Measurements from ENCODE around the gene CENPC. TPM values are rescaled to one million over a fixed set of nuclear protein-coding genes. Genes with fewer than 3 reads are reported as not detected.

Gene CENPC
- polyA plus RNA-seq, 2 of the 4 experiments (the other 2 are of a cell fraction), result 5.6 to 9.0 TPM

- no peak for TF ChIP-seq ELK1 (IDR thresholded peaks at IDR 0.05; ENCODE audit: low read depth, low read length)
- no peak for TF ChIP-seq SMC3 (IDR thresholded peaks at IDR 0.05)
- no peak for TF ChIP-seq POLR2AphosphoS2 (conservative IDR thresholded peaks at IDR 0.05; ENCODE audit: low read length)
- TF ChIP-seq TFCP2L1 (CRISPR knock-in tag; IDR thresholded peaks at IDR 0.05), result no peak
- no peak for TF ChIP-seq HOXA7 (CRISPR knock-in tag; IDR thresholded peaks at IDR 0.05)
Observed at GRCh38 chr4:67512501-67512900, 32.8 kb downstream of the CENPC start (continued).

GRCh38 chr4:67500373-67500772 is 44.9 kb downstream of the CENPC start:
- ChIA-PET POLR2A (no interaction called here), CTCF (no interaction called here)
- no peaks in the 10 kb centered on the region for H3K9me3 ChIP-seq
- DNase-seq (ENCODE audit: low read depth in 1 of 2, low spot score in 1 of 2) (no peak), FAIRE-seq (no peak), ATAC-seq (no peak)
- no peak for TF ChIP-seq FOSL2 (IDR thresholded peaks at IDR 0.05)
- TF ChIP-seq FOSL2 (CRISPR knock-in tag; IDR thresholded peaks at IDR 0.05), result no peak
- no peak for TF ChIP-seq KDM1A (IDR thresholded peaks at IDR 0.05; ENCODE audit: low read depth)
- TF ChIP-seq RNF2 (IDR thresholded peaks at IDR 0.05; ENCODE audit: borderline replicate concordance, low read depth), result no peak
- TF ChIP-seq HDAC2 (IDR thresholded peaks at IDR 0.05), result no peak
- no peak for TF ChIP-seq EHF (CRISPR knock-in tag; IDR thresholded peaks at IDR 0.05)
- no peak for TF ChIP-seq E2F6 (IDR thresholded peaks at IDR 0.05; ENCODE audit: borderline replicate concordance, low read depth)
- no peak for TF ChIP-seq SREBF2 (IDR thresholded peaks at IDR 0.05)
- no peak for TF ChIP-seq RAD21 (conservative IDR thresholded peaks at IDR 0.05 in 1 of 2, IDR thresholded peaks at IDR 0.05 in 1 of 2)
- no peak for TF ChIP-seq POLR2A (IDR thresholded peaks at IDR 0.05; ENCODE audit: low read length)
- TF ChIP-seq ESRRA (IDR thresholded peaks at IDR 0.05; ENCODE audit: borderline replicate concordance, low read length), result no peak
- no peak for TF ChIP-seq MAZ (IDR thresholded peaks at IDR 0.05; ENCODE audit: borderline replicate concordance, low read depth, low read length)
- TF ChIP-seq FOSB (CRISPR knock-in tag; IDR thresholded peaks at IDR 0.05), result no peak
- no peak for TF ChIP-seq NPAS2 (CRISPR knock-in tag; IDR thresholded peaks at IDR 0.05; ENCODE audit: borderline replicate concordance)
- no peak for TF ChIP-seq POLR2AphosphoS2 (conservative IDR thresholded peaks at IDR 0.05; ENCODE audit: low read length)
- no peak for TF ChIP-seq HMGXB4 (CRISPR knock-in tag; IDR thresholded peaks at IDR 0.05; ENCODE audit: borderline replicate concordance)
- TF ChIP-seq HOXB5 (CRISPR knock-in tag; IDR thresholded peaks at IDR 0.05), result no peak
- no peak for TF ChIP-seq GATA3 (IDR thresholded peaks at IDR 0.05; ENCODE audit: borderline replicate concordance)
- TF ChIP-seq ZFP36 (IDR thresholded peaks at IDR 0.05; ENCODE audit: borderline replicate concordance, partially characterized antibody), result no peak
- no peak overlapping the region for H3K4me2 ChIP-seq
- no peak overlapping the region for H3K4me3 ChIP-seq
- H3K27ac ChIP-seq, result no peak overlapping the region
- WGBS (ENCODE audit: missing lambda C conversion rate), result 94% methylated on average over 2 of the region's 2 CpGs
- H3K4me1 ChIP-seq, result no peaks in the 10 kb centered on the region

- no peak for ATAC-seq
- Histone ChIP-seq H3K4me2 (no peak overlapping the region), H3K4me3 (no peak overlapping the region), H3K9me3 (no peaks in the 10 kb centered on the region), H3K4me1 (no peaks in the 10 kb centered on the region), H3K27ac (no peak overlapping the region)
- POLR2A ChIA-PET, result no interaction called here
- no peak for DNase-seq (ENCODE audit: low read depth in 1 of 2, low spot score in 1 of 2)
- CTCF ChIA-PET, result no interaction called here
- WGBS (ENCODE audit: missing lambda C conversion rate), result 100% methylated on average over 2 of the region's 2 CpGs
- FAIRE-seq, result no peak
- no peak for TF ChIP-seq HMGXB4 (CRISPR knock-in tag; IDR thresholded peaks at IDR 0.05; ENCODE audit: borderline replicate concordance)
- TF ChIP-seq HOXB5 (CRISPR knock-in tag; IDR thresholded peaks at IDR 0.05), result no peak
- no peak for TF ChIP-seq RCOR1 (IDR thresholded peaks at IDR 0.05; ENCODE audit: low read depth, low read length)
- no peak for TF ChIP-seq ATOH8 (CRISPR knock-in tag; IDR thresholded peaks at IDR 0.05; ENCODE audit: low read depth)
- no peak for TF ChIP-seq ZSCAN20 (CRISPR knock-in tag; IDR thresholded peaks at IDR 0.05)
- TF ChIP-seq GATA3 (IDR thresholded peaks at IDR 0.05; ENCODE audit: borderline replicate concordance), result no peak
- TF ChIP-seq JUN (IDR thresholded peaks at IDR 0.05), result no peak
- no peak for TF ChIP-seq EHF (CRISPR knock-in tag; IDR thresholded peaks at IDR 0.05)
- TF ChIP-seq NPAS2 (CRISPR knock-in tag; IDR thresholded peaks at IDR 0.05; ENCODE audit: borderline replicate concordance), result no peak
- TF ChIP-seq ELK1 (IDR thresholded peaks at IDR 0.05; ENCODE audit: low read depth, low read length), result no peak
Observed at GRCh38 chr4:67499799-67500198, 45.5 kb downstream of the CENPC start.

Data from A549 (cell line).